GM18861 (cell line): ENCODE results near the gene PCDHA9.

ENCODE experiments used
- ATAC-seq: cut with Tn5 transposase; IDR thresholded peaks from one replicate; pipeline ENCODE4 v1.9.1; 2021; ENCODE audit not compliant: unreplicated experiment

Gene PCDHA9

GRCh38 chr5:140877262-140877581 is 29.0 kb downstream of the PCDHA9 start:
- ATAC-seq, result no peak

GRCh38 chr5:140881889-140882590 is 33.9 kb downstream of the PCDHA9 start, which contains the start of gene PCDHA13:
Gene PCDHA13, plus strand, starts transcription at chr5:140882124. Its CDS starts 145 bp downstream, at chr5:140882269.
- ATAC-seq, result no peak

GRCh38 chr5:140882591-140882899 is 34.4 kb downstream of the PCDHA9 start:
- no peak for ATAC-seq

DNA sequence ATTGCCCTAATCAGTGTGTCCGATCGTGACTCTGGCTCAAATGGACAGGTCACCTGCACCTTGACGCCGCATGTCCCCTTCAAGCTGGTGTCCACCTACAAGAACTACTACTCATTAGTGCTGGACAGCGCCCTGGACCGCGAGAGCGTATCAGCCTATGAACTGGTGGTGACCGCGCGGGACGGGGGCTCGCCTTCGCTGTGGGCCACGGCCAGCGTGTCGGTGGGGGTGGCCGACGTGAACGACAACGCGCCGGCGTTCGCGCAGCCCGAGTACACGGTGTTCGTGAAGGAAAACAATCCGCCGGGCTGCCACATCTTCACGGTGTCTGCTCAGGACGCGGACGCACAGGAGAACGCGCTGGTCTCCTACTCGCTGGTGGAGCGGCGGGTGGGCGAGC is 35.2 kb downstream of the PCDHA9 start:
- no peak for ATAC-seq

- no peak for ATAC-seq
These were observed 35.9 kb downstream of the PCDHA9 start for GRCh38 chr5:140883927-140884697.
